ENCODE data around the gene KLK2.

The KLK2 gene

GRCh38 chr19:50837300-50837699, 35.9 kb upstream of the KLK2 start:
- no peak overlapping the region for H3K27ac ChIP-seq
- no peak for DNase-seq (ENCODE audit: low spot score)
- ChIA-PET CTCF (interaction anchor here (0.7 kb wide), 1 partner anchor 169 kb away, joined by 3 read pairs; no protein-coding TSS in a partner anchor), POLR2A (ENCODE audit: low non-redundant PET) (no interaction called here)
- no peak for TF ChIP-seq CTCF (conservative IDR thresholded peaks at IDR 0.05; ENCODE audit: low read depth)

- no peak for DNase-seq (ENCODE audit: low spot score)
- ChIA-PET POLR2A (ENCODE audit: low non-redundant PET) (no interaction called here), CTCF (no interaction called here)
- TF ChIP-seq CTCF (conservative IDR thresholded peaks at IDR 0.05; ENCODE audit: low read depth): no peak
- no peak overlapping the region for H3K27ac ChIP-seq
These were observed 35.0 kb upstream of the KLK2 start for GRCh38 chr19:50838239-50838638.

- DNase-seq (ENCODE audit: low spot score): no peak
- CTCF ChIA-PET: interaction anchor here (0.6 kb wide), 2 partner anchors 61 to 351 kb away, joined by 3 to 5 read pairs; no protein-coding TSS in a partner anchor
- TF ChIP-seq CTCF (conservative IDR thresholded peaks at IDR 0.05; ENCODE audit: low read depth): no peak
- no peak overlapping the region for H3K27ac ChIP-seq
- POLR2A ChIA-PET (ENCODE audit: low non-redundant PET): no interaction called here
These were observed 33.3 kb upstream of the KLK2 start for GRCh38 chr19:50839712-50840655.

- ChIA-PET POLR2A (ENCODE audit: low non-redundant PET) (no interaction called here), CTCF (no interaction called here)
- no peak overlapping the region for H3K27ac ChIP-seq
- no peak for DNase-seq (ENCODE audit: low spot score)
- TF ChIP-seq CTCF (conservative IDR thresholded peaks at IDR 0.05; ENCODE audit: low read depth): no peak
These were observed 31.1 kb upstream of the KLK2 start for GRCh38 chr19:50842130-50842529.

GRCh38 chr19:50843205-50843604, 30.0 kb upstream of the KLK2 start:
- ChIA-PET POLR2A (ENCODE audit: low non-redundant PET) (no interaction called here), CTCF (no interaction called here)
- no peak for TF ChIP-seq CTCF (conservative IDR thresholded peaks at IDR 0.05; ENCODE audit: low read depth)
- no peak for DNase-seq (ENCODE audit: low spot score)
- no peak overlapping the region for H3K27ac ChIP-seq

- TF ChIP-seq CTCF (conservative IDR thresholded peaks at IDR 0.05; ENCODE audit: low read depth): no peak
- CTCF ChIA-PET: no interaction called here
- no peak overlapping the region for H3K27ac ChIP-seq
- POLR2A ChIA-PET (ENCODE audit: low non-redundant PET): no interaction called here
- DNase-seq (ENCODE audit: low spot score): no peak
These were observed 29.5 kb upstream of the KLK2 start for GRCh38 chr19:50843701-50844221.
